Fibroblast of skin of left biceps (primary cell): ENCODE results near the gene ZSCAN29.
"Not testable (repeated sequence)": the region's sequence is repeated elsewhere in the genome, so short reads cannot be mapped to it uniquely, and the experiment has no call there.

Experiments used
- DNase-seq, 2 experiments: peaks; one replicate each; pipeline ENCODE4 v3.0.0-alpha.2; 2013; ENCODE audit warnings: low read depth in 2 of 2

Gene ZSCAN29

DNA sequence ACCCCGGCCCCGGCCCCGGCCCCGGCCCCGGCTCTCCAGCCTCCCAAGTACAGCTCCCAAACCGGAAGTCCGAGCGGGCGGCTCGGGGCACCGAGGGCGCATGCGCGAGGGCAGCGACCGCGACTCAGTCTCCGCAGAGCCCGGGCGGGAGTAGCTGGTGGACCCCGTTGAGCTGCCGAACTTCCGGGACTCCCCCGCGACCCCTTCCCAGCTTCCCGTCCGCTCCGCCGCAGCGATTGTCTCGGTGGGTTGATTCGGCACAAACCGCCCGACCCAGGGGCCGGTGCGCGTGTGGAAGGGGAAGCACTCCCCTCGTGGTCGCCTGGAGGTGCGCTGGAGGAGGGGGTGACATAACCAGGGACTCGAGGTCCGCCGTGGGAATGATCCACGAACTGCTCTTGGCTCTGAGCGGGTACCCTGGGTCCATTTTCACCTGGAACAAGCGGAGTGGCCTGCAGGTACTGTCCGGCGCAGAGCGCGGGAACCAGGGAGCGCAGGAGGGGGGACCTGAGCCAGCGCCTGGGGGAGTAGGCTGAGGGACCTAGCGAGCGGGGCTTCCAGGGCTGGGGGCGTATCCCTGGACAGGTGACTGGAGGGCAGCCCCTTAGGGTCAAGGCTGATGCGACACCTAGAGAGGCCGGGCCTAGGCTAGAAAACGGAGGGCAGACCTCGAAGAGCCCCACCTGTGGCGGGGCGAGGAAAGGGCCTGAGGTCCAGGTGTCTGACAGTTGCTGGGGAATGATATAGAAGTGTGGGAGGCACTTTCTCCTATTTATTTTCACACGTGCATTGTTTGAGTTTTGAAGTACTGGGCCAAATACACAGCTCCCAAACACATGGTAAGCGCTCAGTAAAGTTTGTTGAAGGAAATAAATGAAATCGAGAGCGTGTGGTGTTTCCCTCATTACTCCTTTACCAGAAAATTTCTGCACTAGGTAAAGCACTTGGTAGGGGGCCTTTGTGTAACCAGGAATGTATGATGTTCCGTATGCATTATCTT is at the start of gene ZSCAN29, which contains the start of gene TUBGCP4:
Gene ZSCAN29 (minus strand): TSS at position 69 of the 1,000 bp plus-strand sequence. CDS start 1,130 bp downstream, outside the sequence.
Gene TUBGCP4 (plus strand): TSS at position 127 of the 1,000 bp plus-strand sequence. CDS start 254 bp downstream, at position 381.
- peak; percentile 28 to 34 for DNase-seq

GRCh38 chr15:43420435-43420834 is 49.6 kb upstream of the ZSCAN29 start:
- no peak for DNase-seq

DNA sequence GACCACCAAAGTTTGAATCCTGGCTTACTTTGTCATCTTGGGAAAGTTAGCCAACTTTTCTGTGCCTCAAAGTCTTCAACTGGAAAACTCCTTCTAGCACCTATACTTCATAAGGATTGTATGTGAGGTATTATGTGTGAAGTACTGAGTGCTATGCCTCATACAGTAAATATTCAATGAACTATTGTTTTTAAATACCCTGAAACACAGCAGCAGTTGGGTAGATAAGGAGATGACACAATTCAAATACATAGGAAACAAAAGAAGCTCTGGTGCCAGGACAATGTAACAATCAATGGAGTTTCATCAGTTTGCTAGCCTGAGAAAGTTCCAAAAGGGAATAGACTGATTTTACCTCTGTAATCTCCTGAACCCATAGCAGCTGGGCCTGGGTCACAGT is 43.4 kb upstream of the ZSCAN29 start:
- DNase-seq: no peak

- DNase-seq: no peak
These were observed 41.3 kb upstream of the ZSCAN29 start for GRCh38 chr15:43412096-43412495.

- no peak for DNase-seq
These were observed 39.9 kb upstream of the ZSCAN29 start for GRCh38 chr15:43410572-43411214.

- DNase-seq: no peak
These were observed 37.9 kb upstream of the ZSCAN29 start for GRCh38 chr15:43408789-43409188.

GRCh38 chr15:43406808-43407207 is 36.0 kb upstream of the ZSCAN29 start:
- DNase-seq: no peak

- DNase-seq: no peak
These were observed 35.3 kb upstream of the ZSCAN29 start for GRCh38 chr15:43406189-43406588.

GRCh38 chr15:43404130-43404529 is 33.3 kb upstream of the ZSCAN29 start:
- DNase-seq: no peak

DNA sequence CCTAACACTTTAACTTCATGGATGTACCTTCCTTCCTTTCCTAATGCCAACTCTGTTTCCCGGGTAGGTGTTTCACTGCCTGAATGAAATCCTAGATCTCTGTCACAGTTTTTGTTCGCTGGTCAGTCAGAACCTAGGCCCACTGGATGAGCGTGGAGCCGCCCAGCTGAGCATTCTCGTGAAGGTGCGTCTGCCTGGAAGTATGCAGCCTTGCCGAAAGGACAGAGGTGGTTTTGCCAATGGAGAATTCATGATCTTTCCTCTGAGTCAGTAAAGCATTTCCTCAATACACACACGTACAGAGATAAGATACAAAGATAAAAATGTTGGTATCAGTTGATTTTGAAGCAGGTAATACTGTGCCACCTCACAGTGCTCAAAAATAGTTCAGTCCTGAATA is 32.8 kb upstream of the ZSCAN29 start:
- DNase-seq: no peak

- DNase-seq: no peak
These were observed 31.4 kb upstream of the ZSCAN29 start for GRCh38 chr15:43402255-43402654.

DNA sequence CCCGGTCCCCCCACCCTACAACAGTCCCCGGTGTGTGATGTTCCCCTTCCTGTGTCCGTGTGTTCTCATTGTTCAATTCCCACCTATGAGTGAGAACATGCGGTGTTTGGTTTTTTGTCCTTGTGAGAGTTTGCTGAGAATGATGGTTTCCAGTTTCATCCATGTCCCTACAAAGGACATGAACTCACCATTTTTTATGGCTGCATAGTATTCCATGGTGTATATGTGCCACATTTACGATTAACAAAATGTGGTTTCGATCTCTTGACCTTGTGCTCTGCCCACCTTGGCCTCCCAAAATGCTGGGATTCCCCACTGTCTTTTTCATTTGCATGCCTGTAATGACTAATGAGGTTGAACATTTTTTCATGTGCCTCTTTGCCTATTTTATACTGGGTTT is 22.7 kb upstream of the ZSCAN29 start:
- DNase-seq: not testable (repeated sequence)

DNA sequence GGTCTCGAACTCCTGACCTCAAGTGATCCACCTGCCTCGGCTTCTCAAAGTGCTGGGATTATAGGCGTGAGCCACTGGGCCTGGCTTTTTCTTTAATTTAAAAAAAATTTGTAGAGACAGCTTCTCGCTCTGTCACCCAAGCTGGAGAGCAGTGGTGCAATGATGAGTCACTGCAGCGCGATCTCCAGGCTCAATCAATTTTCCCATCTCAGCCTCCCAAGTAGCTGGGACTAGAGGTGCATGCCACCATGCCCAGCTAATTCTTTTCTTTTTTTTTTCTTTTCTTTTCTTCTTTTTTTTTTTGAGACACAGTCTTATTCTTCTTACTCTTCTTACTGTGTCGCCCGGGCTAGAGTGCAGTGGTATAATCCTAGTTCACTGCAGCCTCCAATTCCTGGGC is 19.9 kb upstream of the ZSCAN29 start:
- DNase-seq: no peak

- no peak for DNase-seq
These were observed 12.2 kb upstream of the ZSCAN29 start for GRCh38 chr15:43383070-43383469.

DNA sequence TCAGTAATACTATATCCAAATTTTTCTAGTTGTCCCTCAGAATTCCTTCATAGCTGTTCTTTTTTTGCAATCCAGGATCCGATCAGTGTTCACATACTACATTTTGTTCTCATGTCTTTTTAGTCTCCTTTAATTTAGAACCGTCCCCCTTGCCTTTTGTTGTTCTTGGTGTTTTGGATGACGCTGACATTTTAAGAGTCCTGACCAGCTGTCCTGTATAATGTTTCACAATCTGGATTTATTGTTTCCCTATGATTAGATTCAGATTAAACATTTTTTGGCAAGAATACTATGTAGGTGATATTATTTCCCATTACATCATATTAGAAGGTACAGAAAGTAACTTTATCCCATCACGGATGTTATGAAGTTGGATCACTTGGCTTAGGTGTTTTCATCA is 11.5 kb upstream of the ZSCAN29 start:
- DNase-seq: no peak

DNA sequence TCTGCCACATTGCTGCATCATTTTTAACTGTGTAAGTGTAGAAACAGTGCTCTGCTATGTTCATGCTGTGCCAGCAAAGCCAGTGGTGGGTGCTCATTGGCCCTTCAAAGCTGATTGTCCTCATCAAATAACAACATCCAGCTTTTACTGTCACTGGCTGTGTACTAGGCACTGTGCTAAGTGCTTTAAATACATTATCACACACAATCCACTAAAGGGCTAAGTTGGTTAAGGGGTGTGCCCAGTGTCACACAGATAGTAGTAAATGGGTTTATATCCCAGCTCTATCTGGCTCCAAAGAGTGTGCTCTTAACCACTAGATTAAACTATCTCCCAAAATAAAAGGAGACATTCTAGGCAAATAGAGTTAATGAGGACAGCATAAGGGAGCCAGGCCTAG is 7.8 kb upstream of the ZSCAN29 start:
- DNase-seq: no peak

DNA sequence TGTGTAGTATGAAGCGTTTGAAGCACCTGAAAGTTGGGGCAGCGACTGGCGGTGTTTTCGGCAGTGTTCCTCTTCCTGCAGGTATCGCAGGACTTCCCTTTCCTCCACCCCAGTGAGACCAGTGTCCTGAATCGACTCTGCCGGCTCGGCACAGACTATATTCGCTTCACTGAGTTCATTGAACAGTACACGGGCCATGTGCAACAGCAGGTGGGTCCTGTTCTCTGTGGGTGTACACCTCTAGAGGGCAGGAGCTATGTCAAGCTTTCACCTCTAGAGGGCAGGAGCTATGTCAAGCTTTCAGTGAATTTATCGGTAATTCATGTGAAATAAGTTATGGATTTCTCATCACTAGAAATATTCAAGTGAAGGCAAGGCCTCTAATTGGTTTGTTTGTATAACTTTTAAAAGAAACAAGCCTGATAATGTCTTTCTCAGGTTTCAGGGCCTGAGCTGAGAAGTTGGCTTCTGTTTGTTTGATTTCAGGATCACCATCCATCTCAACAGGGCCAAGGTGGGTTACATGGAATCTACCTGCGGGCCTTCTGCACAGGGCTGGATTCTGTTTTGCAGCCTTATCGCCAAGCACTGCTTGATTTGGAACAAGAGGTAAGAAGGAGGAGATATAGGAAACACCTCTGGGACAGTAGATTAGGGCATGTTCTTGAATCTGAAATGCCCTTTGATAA is 5.3 kb upstream of the ZSCAN29 start:
- no peak for DNase-seq

GRCh38 chr15:43370310-43370974 is 401 bp downstream of the ZSCAN29 start:
- DNase-seq: no peak

DNA sequence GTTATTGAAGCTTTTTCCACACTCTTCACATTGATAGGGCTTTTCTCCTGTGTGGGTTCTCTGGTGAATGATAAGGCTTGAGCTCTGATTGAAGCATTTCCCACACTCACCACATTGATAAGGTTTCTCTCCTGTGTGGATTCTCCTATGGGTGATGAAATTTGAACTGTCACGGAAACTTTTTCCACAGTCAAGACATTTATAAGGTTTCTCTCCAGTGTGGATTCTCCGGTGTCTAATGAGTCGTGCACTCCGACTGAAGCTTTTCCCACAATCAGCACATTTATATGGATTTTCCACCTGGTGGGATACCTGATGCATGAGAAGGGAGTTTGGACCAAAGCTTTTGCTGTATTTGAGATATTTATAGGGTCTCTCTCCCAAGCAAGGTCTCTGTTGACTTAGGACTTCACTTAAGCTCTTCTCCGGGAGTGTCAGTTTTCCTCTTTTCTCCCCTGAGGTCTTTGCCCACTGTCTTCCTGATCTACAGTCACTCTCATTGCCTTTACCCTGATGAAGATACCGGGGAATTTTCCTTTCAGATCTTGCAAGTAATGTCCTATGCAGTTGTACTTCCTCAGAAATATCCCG is 9.4 kb downstream of the ZSCAN29 start:
- DNase-seq: no peak

- DNase-seq: no peak
These were observed 10.0 kb downstream of the ZSCAN29 start for GRCh38 chr15:43360821-43361220.

DNA sequence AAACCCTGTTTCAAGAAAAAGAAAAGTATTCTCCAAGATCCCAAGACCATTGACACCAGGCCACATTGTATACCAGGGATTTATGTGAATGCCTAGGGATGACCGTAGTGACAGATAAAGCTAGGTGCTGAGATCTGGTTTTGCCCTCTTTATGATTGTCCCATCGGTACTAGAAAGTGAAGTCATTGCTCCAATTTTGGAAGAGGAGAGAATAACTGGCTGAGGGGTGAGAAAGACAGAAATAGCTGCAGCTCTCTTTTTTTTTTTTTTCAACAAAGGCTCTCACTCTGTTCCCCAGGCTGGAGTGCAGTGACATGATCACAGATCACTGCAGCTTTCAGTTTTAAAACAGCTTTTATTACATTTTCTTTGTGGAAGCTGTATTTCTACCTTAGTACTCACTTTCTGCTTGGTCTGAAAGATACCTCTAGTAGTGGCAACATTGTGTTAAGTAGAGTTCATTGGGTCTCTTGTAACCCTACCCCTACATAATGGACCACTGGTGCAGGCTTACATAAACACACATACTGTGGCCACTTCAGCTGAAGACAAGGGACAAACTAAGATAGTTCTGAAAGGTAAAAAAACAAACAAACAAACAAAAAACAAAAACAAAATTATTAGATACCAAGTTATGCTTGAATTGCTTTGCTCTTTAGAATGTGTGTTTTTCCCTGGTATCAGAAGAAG is 18.0 kb downstream of the ZSCAN29 start:
- DNase-seq: no peak
